Measurements from ENCODE around the gene GAS2L2. TPM values are rescaled to one million over a fixed set of nuclear protein-coding genes. Genes with fewer than 3 reads are reported as not detected.

The GAS2L2 gene
- total RNA-seq, 4 donors from 2014 or later, result 0.84 to 1.4 (median 1.1) TPM

DNA sequence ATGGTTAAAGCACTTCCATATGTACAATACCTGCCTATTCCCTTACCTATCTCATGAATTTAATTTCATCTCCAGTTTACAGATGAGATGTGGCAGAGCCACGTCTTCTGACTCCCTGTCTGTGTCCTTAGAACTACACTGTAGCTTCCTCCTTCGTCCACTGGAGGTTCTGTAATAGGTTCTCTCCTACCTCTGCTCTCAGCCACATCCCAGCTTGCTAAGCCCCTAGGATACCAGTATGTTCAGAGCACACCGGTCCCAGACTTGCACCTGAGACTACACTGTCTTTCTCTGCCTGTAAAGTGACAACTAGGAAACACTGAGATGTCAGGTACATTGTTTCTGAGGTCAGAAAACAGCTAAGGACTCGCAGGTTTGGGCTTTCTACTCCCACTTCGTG, 25.4 kb downstream of the GAS2L2 start:
- 84 to 86% methylated on average over 5 of the region's 5 CpGs for WGBS, 2 donors

DNA sequence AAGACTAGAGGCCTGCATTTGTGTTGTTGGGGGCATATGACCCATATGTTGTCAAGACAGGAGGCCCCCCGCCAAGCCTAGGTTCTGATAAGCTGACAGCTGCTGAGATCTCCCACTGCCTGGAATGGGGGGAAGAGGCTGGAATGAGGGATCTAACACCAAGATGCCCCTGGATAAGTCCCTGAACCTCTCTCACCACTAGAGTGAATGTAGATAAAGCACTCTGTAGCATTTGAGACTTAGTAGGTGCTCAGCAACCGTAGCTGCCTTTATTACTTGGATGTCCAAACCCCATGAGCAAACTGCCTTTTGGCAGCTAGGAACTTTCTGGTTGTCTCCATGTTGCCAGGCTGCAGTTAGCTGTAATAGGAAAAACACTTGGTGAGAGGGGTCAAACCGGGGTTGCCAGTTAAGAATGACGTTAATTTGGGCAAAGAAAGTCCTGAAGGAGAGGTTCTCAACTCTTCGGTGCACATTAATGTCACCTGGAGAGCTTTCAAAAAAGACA, 26.0 kb downstream of the GAS2L2 start:
- no peak for DNase-seq (ENCODE audit: low spot score in 2 of 2)
- peaks cover 0 to 35% (median 20%) of the 10 kb centered on the region in 3 donors for H3K36me3 ChIP-seq
- TF ChIP-seq EP300 (IDR thresholded peaks at IDR 0.05) (no peak), POLR2A (IDR thresholded peaks at IDR 0.05) (no peak)
- TF ChIP-seq, protein P1, sequence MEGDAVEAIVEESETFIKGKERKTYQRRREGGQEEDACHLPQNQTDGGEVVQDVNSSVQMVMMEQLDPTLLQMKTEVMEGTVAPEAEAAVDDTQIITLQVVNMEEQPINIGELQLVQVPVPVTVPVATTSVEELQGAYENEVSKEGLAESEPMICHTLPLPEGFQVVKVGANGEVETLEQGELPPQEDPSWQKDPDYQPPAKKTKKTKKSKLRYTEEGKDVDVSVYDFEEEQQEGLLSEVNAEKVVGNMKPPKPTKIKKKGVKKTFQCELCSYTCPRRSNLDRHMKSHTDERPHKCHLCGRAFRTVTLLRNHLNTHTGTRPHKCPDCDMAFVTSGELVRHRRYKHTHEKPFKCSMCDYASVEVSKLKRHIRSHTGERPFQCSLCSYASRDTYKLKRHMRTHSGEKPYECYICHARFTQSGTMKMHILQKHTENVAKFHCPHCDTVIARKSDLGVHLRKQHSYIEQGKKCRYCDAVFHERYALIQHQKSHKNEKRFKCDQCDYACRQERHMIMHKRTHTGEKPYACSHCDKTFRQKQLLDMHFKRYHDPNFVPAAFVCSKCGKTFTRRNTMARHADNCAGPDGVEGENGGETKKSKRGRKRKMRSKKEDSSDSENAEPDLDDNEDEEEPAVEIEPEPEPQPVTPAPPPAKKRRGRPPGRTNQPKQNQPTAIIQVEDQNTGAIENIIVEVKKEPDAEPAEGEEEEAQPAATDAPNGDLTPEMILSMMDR (IDR thresholded peaks at IDR 0.05), result no peak
- WGBS, 2 donors, result 63 to 71% methylated on average over 5 of the region's 5 CpGs
- peaks cover 0 to 42% (median 17%) of the 10 kb centered on the region in 4 donors for H3K4me1 ChIP-seq
- no peaks in the 10 kb centered on the region for H3K27me3 ChIP-seq
- peak overlapping the region in 2 of 4 donors; percentile 5 to 38 for H3K27ac ChIP-seq
- no peak overlapping the region for H3K4me3 ChIP-seq
- no peaks in the 10 kb centered on the region for H3K9me3 ChIP-seq

More for the DNA sequence above, 25.4 kb downstream of the GAS2L2 start:
- Histone ChIP-seq H3K9me3 (no peaks in the 10 kb centered on the region), H3K27ac (no peak overlapping the region), H3K4me3 (no peak overlapping the region), H3K4me1 (peaks cover 0 to 48% (median 17%) of the 10 kb centered on the region in 4 donors), H3K27me3 (no peaks in the 10 kb centered on the region), H3K36me3 (peaks cover 0 to 31% (median 20%) of the 10 kb centered on the region in 3 donors)
- TF ChIP-seq, protein P1 (IDR thresholded peaks at IDR 0.05), result no peak
- no peak for TF ChIP-seq EP300 (IDR thresholded peaks at IDR 0.05)
- TF ChIP-seq POLR2A (IDR thresholded peaks at IDR 0.05), result no peak
- no peak for DNase-seq (ENCODE audit: low spot score in 2 of 2)

DNA sequence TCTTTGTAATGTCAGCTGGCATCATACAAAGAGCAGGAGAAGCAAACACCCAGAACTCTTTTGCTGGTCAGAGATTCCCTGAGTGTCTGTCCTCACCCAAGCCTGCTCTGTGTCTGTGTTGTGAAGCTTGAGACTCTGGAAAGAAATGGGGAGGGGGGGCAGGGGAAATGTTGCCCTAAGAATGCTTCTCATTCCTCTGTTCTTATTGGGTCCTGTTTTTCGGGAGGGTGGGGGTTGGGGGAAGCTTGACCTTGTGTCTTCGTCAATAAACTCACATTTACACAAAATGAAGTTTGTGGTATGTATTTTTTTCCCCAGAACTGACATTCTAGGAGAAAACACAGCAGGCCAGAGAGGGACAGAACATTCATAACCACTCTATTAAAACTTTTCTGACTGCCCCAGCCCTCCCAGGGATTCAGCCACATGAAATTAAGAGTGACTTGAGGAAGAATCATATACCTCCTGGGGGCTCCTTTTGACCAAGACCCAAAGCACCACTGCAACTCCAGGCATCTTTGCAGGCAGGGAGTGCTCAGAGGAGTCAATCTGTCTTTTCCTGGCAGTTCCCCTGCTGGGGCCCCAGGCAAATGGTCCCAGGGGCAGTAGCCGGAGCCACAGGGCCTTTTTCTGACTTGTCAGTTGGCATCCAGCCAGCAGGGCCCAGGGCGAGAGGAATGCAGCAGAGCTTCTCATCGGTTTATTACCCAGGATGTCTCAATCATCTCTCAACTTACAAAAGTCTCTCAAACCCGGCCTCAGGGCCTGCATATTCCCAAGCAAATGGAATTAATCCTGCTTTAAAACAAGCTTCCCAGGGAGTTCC, 26.7 kb downstream of the GAS2L2 start:
- TF ChIP-seq POLR2A (IDR thresholded peaks at IDR 0.05) (no peak), EP300 (IDR thresholded peaks at IDR 0.05) (no peak)
- TF ChIP-seq, protein P1 (IDR thresholded peaks at IDR 0.05), result no peak
- Histone ChIP-seq H3K27me3 (no peaks in the 10 kb centered on the region), H3K36me3 (peaks cover 0 to 41% (median 20%) of the 10 kb centered on the region in 3 donors), H3K27ac (peak overlapping the region in 2 of 4 donors; percentile 5 to 38), H3K9me3 (no peaks in the 10 kb centered on the region), H3K4me3 (no peak overlapping the region), H3K4me1 (peaks cover 0 to 38% (median 16%) of the 10 kb centered on the region in 4 donors)
- DNase-seq (ENCODE audit: low spot score in 2 of 2), result peak; percentile 53 to 65
- 32 to 54% methylated on average over 2 to 6 of the region's 6 CpGs for WGBS, 2 donors

DNA sequence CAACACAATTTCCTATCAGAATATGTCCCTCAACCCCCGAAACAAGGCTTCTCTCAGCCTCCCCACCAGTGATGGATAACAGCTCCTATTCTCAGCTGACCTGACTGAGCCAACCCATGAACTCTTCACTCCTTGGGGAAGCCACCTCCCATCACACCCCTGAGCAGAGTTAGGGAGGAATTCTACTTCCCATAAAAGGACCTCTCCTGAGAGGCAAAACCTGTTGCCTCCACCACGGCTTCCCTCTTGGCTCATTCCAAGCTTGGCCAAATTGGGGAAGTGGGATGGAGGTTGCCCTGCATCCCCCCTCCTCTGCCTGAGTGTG, 27.3 kb downstream of the GAS2L2 start:
- no peak for TF ChIP-seq EP300 (IDR thresholded peaks at IDR 0.05)
- H3K9me3 ChIP-seq, result no peaks in the 10 kb centered on the region
- H3K36me3 ChIP-seq, result peaks cover 0 to 43% (median 20%) of the 10 kb centered on the region in 3 donors
- WGBS, 2 donors, result 51 to 54% methylated on average over 2 of the region's 2 CpGs
- no peaks in the 10 kb centered on the region for H3K27me3 ChIP-seq
- H3K4me1 ChIP-seq, result peaks cover 0 to 32% (median 11%) of the 10 kb centered on the region in 4 donors
- no peak for DNase-seq (ENCODE audit: low spot score in 2 of 2)
- peak overlapping the region in 1 of 4 donors; percentile 28 for H3K27ac ChIP-seq
- no peak overlapping the region for H3K4me3 ChIP-seq

DNA sequence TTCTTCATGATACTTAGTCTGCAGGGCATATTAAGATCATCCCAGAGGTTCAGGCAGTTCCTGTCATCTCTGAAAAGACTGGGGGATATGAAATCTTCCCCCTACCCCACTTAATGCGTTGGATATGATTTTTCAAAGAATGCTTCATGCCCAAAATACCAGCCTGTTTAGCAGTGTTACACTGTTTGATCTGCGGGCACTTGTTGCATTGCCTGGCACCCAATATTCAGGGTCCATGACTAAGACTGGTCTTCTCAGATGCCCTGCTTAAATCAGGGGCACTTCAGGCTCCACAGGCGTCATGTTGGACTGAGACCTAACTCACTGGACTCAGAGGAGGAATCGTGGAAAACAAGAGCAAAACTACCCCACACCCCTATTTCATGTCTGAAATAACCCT, 28.0 kb downstream of the GAS2L2 start:
- TF ChIP-seq, protein P1 (IDR thresholded peaks at IDR 0.05), result no peak
- no peak for TF ChIP-seq EP300 (IDR thresholded peaks at IDR 0.05)
- no peak for TF ChIP-seq POLR2A (IDR thresholded peaks at IDR 0.05)
- 87 to 88% methylated on average over 4 of the region's 4 CpGs for WGBS, 2 donors
- peaks cover 0 to 26% (median 9%) of the 10 kb centered on the region in 4 donors for H3K4me1 ChIP-seq
- no peak overlapping the region for H3K27ac ChIP-seq
- no peak overlapping the region for H3K4me3 ChIP-seq
- no peaks in the 10 kb centered on the region for H3K9me3 ChIP-seq
- H3K36me3 ChIP-seq, result peaks cover 0 to 43% (median 20%) of the 10 kb centered on the region in 3 donors
- DNase-seq (ENCODE audit: low spot score in 2 of 2), result no peak
- no peaks in the 10 kb centered on the region for H3K27me3 ChIP-seq

Measured in tibial nerve (tissue), 4 donors.